ENCODE measurements around the gene ALMS1.

DNA sequence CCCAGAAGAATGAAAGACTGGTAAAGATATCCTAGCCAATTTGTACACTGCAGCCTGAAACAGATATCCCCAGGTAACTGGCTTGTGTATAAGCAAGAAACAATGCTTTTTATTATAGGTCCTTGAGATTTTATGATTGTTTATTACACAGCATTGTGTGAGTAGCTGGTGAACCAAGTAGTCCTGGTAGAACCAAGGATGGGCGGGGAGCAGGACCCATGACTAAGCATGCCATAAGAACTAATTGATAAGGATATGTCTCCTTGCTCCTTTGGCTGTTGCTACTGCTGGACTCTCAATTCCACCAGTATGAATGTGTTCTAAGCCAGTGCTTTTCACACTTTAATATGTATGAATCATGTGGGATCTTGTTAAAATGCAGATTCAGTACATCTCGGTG is 12.3 kb upstream of the ALMS1 start:
- TF ChIP-seq, protein P1, sequence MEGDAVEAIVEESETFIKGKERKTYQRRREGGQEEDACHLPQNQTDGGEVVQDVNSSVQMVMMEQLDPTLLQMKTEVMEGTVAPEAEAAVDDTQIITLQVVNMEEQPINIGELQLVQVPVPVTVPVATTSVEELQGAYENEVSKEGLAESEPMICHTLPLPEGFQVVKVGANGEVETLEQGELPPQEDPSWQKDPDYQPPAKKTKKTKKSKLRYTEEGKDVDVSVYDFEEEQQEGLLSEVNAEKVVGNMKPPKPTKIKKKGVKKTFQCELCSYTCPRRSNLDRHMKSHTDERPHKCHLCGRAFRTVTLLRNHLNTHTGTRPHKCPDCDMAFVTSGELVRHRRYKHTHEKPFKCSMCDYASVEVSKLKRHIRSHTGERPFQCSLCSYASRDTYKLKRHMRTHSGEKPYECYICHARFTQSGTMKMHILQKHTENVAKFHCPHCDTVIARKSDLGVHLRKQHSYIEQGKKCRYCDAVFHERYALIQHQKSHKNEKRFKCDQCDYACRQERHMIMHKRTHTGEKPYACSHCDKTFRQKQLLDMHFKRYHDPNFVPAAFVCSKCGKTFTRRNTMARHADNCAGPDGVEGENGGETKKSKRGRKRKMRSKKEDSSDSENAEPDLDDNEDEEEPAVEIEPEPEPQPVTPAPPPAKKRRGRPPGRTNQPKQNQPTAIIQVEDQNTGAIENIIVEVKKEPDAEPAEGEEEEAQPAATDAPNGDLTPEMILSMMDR (IDR thresholded peaks at IDR 0.05): no peak
- no peak for TF ChIP-seq POLR2A (IDR thresholded peaks at IDR 0.05)
- TF ChIP-seq EP300 (IDR thresholded peaks at IDR 0.05): no peak
